ENCODE measurements around the gene CNGB1. TPM values are rescaled to one million over a fixed set of nuclear protein-coding genes. Genes with fewer than 3 reads are reported as not detected.
"Not testable (repeated sequence)": the region's sequence is repeated elsewhere in the genome, so short reads cannot be mapped to it uniquely, and the experiment has no call there.

Gene CNGB1
- total and polyA plus RNA-seq, 2 donors from 2014 or later, result not detected

DNA sequence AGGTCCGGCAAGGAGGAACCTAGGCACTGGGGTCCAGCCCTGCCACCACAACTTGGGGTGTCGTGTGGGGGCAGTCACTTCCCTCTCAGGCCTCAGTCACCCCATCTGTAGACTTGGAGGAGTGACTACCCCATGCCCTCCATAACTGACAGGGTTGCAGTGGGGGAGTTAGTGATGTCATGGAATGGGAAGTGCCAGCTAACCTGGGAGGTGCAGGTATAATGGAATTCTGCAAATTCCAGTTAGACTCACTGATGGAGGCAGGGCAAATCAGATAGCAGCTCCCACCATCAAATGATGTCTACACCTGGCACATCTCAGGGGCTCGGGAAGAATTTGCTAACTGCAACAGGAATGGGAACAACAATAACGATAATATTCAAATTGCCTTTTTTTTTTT lies 72.9 kb downstream of the CNGB1 start:
- Histone ChIP-seq H3K4me3 (ENCODE audit: low read length in 3 of 3) (no peak overlapping the region), H3K27me3 (ENCODE audit: control insufficient read depth, insufficient read depth, low read length) (no peaks in the 10 kb centered on the region), H3K9ac (ENCODE audit: low read length in 3 of 3) (no peak overlapping the region), H3K27ac (ENCODE audit: low read depth in 2 of 2, low read length in 2 of 2) (no peak overlapping the region), H3K36me3 (ENCODE audit: control insufficient read depth in 2 of 3, insufficient read depth in 3 of 3, low read length in 3 of 3) (no peaks in the 10 kb centered on the region), H3K9me3 (ENCODE audit: control insufficient read depth in 2 of 3, insufficient read depth in 1 of 3, low read length in 3 of 3) (no peaks in the 10 kb centered on the region), H3K4me1 (ENCODE audit: control insufficient read depth in 2 of 3, insufficient read depth in 2 of 3, low read depth in 1 of 3, low read length in 3 of 3) (peaks cover 0 to 3% (median 2%) of the 10 kb centered on the region in 3 donors)
- DNase-seq (no peak), FAIRE-seq (no peak)
- TF ChIP-seq, protein P1, sequence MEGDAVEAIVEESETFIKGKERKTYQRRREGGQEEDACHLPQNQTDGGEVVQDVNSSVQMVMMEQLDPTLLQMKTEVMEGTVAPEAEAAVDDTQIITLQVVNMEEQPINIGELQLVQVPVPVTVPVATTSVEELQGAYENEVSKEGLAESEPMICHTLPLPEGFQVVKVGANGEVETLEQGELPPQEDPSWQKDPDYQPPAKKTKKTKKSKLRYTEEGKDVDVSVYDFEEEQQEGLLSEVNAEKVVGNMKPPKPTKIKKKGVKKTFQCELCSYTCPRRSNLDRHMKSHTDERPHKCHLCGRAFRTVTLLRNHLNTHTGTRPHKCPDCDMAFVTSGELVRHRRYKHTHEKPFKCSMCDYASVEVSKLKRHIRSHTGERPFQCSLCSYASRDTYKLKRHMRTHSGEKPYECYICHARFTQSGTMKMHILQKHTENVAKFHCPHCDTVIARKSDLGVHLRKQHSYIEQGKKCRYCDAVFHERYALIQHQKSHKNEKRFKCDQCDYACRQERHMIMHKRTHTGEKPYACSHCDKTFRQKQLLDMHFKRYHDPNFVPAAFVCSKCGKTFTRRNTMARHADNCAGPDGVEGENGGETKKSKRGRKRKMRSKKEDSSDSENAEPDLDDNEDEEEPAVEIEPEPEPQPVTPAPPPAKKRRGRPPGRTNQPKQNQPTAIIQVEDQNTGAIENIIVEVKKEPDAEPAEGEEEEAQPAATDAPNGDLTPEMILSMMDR (IDR thresholded peaks at IDR 0.05; ENCODE audit: borderline replicate concordance, extremely low read depth, insufficient read depth), result no peak
- intact Hi-C loops (cut with DNase I), result no loop called here

DNA sequence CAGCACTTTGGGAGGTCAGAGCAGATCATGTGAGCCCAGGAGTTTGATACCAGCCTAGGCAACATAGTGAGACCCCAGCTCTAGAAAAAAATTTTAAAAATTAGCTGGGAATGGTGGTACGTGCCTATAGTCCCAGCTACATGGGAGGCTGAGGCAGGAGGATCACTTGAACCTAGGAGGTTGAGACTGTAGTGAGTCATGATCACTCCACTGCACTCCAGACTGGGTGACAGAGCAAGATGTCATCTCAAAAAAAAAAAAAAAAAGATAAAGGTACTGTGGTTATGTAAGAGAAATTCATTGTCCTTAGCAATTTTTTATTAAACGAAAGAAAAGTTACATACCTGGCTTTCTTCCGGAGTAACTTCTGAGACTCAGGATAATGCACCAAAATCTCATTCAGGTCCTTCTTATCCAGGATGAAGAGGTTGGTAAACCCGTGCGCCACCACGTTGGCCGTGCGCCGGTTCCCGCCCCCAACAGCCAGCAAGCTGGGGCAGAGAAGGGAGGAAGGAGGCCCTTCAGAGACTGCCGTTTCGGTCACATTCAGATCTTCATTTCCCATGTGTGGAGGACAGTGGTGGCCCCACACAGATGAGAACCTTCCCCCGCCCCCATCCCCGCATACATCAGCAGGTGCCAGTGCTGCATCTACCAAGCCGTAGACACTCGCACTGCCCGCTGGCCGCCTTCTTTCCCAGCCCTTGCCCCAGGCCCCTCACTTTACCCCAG lies 73.7 kb downstream of the CNGB1 start:
- peak in 1 of 5 donors; percentile 62 for DNase-seq
- FAIRE-seq, result no peak
- Histone ChIP-seq H3K27me3 (ENCODE audit: control insufficient read depth, insufficient read depth, low read length) (no peaks in the 10 kb centered on the region), H3K36me3 (ENCODE audit: control insufficient read depth in 2 of 3, insufficient read depth in 3 of 3, low read length in 3 of 3) (no peaks in the 10 kb centered on the region), H3K4me1 (ENCODE audit: control insufficient read depth in 2 of 3, insufficient read depth in 2 of 3, low read depth in 1 of 3, low read length in 3 of 3) (peaks cover 0 to 3% (median 2%) of the 10 kb centered on the region in 3 donors), H3K27ac (ENCODE audit: low read depth in 2 of 2, low read length in 2 of 2) (no peak overlapping the region), H3K4me3 (ENCODE audit: low read length in 3 of 3) (no peak overlapping the region), H3K9ac (ENCODE audit: low read length in 3 of 3) (no peak overlapping the region), H3K9me3 (ENCODE audit: control insufficient read depth in 2 of 3, insufficient read depth in 1 of 3, low read length in 3 of 3) (no peaks in the 10 kb centered on the region)
- intact Hi-C loops (cut with DNase I), result no loop called here
- TF ChIP-seq, protein P1 (IDR thresholded peaks at IDR 0.05; ENCODE audit: borderline replicate concordance, extremely low read depth, insufficient read depth), result no peak

DNA sequence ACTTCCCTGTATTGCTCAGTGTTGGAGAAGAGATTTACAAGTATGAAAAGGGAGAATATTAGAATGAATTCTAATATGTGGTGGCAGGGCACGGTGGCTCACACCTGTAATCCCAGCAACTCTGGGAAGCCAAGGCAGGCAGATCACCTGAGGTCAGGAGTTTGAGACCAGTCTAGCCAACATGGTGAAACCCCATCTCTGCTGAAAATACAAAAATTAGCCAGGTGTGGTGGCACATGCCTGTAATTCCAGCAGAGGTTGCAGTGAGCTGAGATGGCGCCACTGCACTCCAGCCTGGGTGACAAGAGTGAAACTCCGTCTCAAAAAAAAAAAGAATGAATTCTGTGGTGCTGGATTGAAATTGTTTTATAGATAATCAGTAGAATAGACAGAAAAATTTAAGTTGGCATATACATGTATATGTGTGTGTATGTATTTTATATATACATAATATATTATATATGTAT lies 75.8 kb downstream of the CNGB1 start:
- H3K9me3 ChIP-seq (ENCODE audit: control insufficient read depth in 2 of 3, insufficient read depth in 1 of 3, low read length in 3 of 3); H3K9ac ChIP-seq (ENCODE audit: low read length in 3 of 3); H3K4me3 ChIP-seq (ENCODE audit: low read length in 3 of 3); DNase-seq; H3K4me1 ChIP-seq (ENCODE audit: control insufficient read depth in 2 of 3, insufficient read depth in 2 of 3, low read depth in 1 of 3, low read length in 3 of 3); H3K27me3 ChIP-seq (ENCODE audit: control insufficient read depth, insufficient read depth, low read length); H3K36me3 ChIP-seq (ENCODE audit: control insufficient read depth in 2 of 3, insufficient read depth in 3 of 3, low read length in 3 of 3); FAIRE-seq; intact Hi-C loops (cut with DNase I): not testable (repeated sequence)
- peak overlapping the region in 1 of 2 donors; percentile 1 for H3K27ac ChIP-seq (ENCODE audit: low read depth in 2 of 2, low read length in 2 of 2)

DNA sequence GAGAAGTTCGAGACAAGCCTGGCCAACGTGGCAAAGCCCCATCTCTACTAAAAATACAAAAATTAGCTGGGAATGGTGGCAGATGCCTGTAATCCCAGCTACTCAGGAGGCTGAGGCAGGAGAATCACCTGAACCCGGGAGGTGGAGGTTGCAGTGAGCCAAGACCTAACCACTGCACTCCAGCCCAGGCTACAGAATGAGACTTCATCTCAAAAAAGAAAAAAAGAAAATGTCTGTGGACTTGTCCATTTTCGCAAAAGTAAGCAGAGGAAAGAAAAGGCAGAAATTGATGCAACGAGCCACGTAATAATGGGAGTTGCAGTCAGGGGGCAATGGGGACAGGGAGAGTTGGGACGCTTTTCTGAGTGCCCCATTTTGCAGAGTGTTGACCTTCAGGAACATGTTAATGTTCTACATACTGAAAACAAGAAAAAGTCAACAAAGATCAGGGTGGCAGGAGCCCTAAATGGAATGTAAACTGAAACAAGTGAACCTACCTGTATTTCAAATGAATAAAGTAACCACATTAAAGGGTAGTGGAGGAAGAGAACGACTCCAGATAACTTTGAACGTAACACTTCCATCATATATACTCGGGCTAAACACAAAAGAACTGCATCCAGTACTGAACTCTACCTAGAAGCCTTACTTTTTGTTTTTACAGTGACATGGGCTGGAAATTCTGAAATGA lies 76.4 kb downstream of the CNGB1 start:
- DNase-seq (no peak), FAIRE-seq (no peak)
- peak overlapping the region in 1 of 2 donors; percentile 1 for H3K27ac ChIP-seq (ENCODE audit: low read depth in 2 of 2, low read length in 2 of 2)
- no peak overlapping the region for H3K4me3 ChIP-seq (ENCODE audit: low read length in 3 of 3)
- H3K9ac ChIP-seq (ENCODE audit: low read length in 3 of 3), result no peak overlapping the region
- H3K36me3 ChIP-seq (ENCODE audit: control insufficient read depth in 2 of 3, insufficient read depth in 3 of 3, low read length in 3 of 3), result no peaks in the 10 kb centered on the region
- TF ChIP-seq, protein P1 (IDR thresholded peaks at IDR 0.05; ENCODE audit: borderline replicate concordance, extremely low read depth, insufficient read depth), result no peak
- intact Hi-C loops (cut with DNase I), result no loop called here
- no peaks in the 10 kb centered on the region for H3K9me3 ChIP-seq (ENCODE audit: control insufficient read depth in 2 of 3, insufficient read depth in 1 of 3, low read length in 3 of 3)
- peaks cover 0 to 3% (median 0%) of the 10 kb centered on the region in 3 donors for H3K4me1 ChIP-seq (ENCODE audit: control insufficient read depth in 2 of 3, insufficient read depth in 2 of 3, low read depth in 1 of 3, low read length in 3 of 3)
- no peaks in the 10 kb centered on the region for H3K27me3 ChIP-seq (ENCODE audit: control insufficient read depth, insufficient read depth, low read length)
